ENCODE results near the gene WNT11.
A peak's percentile ranks its signal among the peaks of the same experiment; 100 is the strongest.

The WNT11 gene

GRCh38 chr11:76206327-76207081 lies at the start of gene WNT11:
Gene WNT11, minus strand, starts transcription at chr11:76206502. Its CDS starts 95 bp downstream, at chr11:76206407.
- peak; percentile 70 for DNase-seq

- no peak for DNase-seq
These were observed 47.1 kb upstream of the WNT11 start for GRCh38 chr11:76253416-76253815.

GRCh38 chr11:76252631-76253070 lies 46.3 kb upstream of the WNT11 start:
- no peak for DNase-seq

- no peak for DNase-seq
These were observed 45.3 kb upstream of the WNT11 start for GRCh38 chr11:76251576-76251975.

- DNase-seq = no peak
These were observed 44.9 kb upstream of the WNT11 start for GRCh38 chr11:76251226-76251575.

- no peak for DNase-seq
These were observed 44.4 kb upstream of the WNT11 start for GRCh38 chr11:76250520-76251225.

- DNase-seq = no peak
These were observed 43.0 kb upstream of the WNT11 start for GRCh38 chr11:76249195-76249741.

GRCh38 chr11:76248210-76248609 lies 41.9 kb upstream of the WNT11 start:
- DNase-seq = peak; percentile 44

- no peak for DNase-seq
These were observed 40.8 kb upstream of the WNT11 start for GRCh38 chr11:76247091-76247490.

- no peak for DNase-seq
These were observed 40.1 kb upstream of the WNT11 start for GRCh38 chr11:76246271-76246933.

- no peak for DNase-seq
These were observed 39.4 kb upstream of the WNT11 start for GRCh38 chr11:76245720-76246119.

- DNase-seq = no peak
These were observed 38.1 kb upstream of the WNT11 start for GRCh38 chr11:76244316-76244851.

GRCh38 chr11:76243957-76244285 lies 37.6 kb upstream of the WNT11 start:
- DNase-seq = no peak

GRCh38 chr11:76243193-76243956 lies 37.1 kb upstream of the WNT11 start:
- DNase-seq = no peak

- no peak for DNase-seq
These were observed 35.9 kb upstream of the WNT11 start for GRCh38 chr11:76242004-76242779.

GRCh38 chr11:76241243-76242000 lies 35.1 kb upstream of the WNT11 start:
- DNase-seq = no peak

GRCh38 chr11:76240666-76241065 lies 34.4 kb upstream of the WNT11 start:
- no peak for DNase-seq

GRCh38 chr11:76240161-76240540 lies 33.8 kb upstream of the WNT11 start:
- DNase-seq = no peak

- no peak for DNase-seq
These were observed 33.3 kb upstream of the WNT11 start for GRCh38 chr11:76239483-76240160.

- DNase-seq = no peak
These were observed 32.2 kb upstream of the WNT11 start for GRCh38 chr11:76238551-76238950.
